GM12878 (cell line): ENCODE measurements around the gene GMCL2. TPM values are rescaled to one million over a fixed set of nuclear protein-coding genes. Genes with fewer than 3 reads are reported as not detected.
A peak's percentile ranks its signal among the peaks of the same experiment; 100 is the strongest.

Experiments
- ATAC-seq: fragments of 200-7000 bp; cut with Tn5 transposase; 3 replicates; pipeline ENCODE4 v1.9.1; 2020; ENCODE audit warnings: mild to moderate bottlenecking, moderate library complexity
- BruUV-seq: library from RNA; stranded (reverse); fragments of 400-500 nt; replicated peaks from 2 replicates; lab custom pipeline; 2021; lab: Mats Ljungman, UMichigan
- CTCF ChIA-PET: fragments of 300-600 bp; sonication (Branson Sonifier 250); formaldehyde crosslinking; extraction: SDS; loops from one replicate; lab custom pipeline; 2021; ENCODE audit warnings: inconsistent platforms; lab: Yijun Ruan, JAX
- POLR2A ChIA-PET: fragments of 350-600 bp; formaldehyde crosslinking; extraction: SDS; loops from one replicate; lab custom pipeline; 2021; ENCODE audit warnings: inconsistent platforms; lab: Charles Lee
- RAD21 ChIA-PET: fragments of 300-600 bp; sonication (Branson Sonifier 250); formaldehyde crosslinking; loops from one replicate; lab custom pipeline; 2023; ENCODE audit warnings: antibody characterized with exemption; ENCODE audit not compliant: unreplicated experiment; lab: Charles Lee
- SMC1A ChIA-PET: fragments of 300-600 bp; sonication (Branson Sonifier 250); formaldehyde crosslinking; loops from one replicate; lab custom pipeline; 2023; ENCODE audit not compliant: unreplicated experiment, uncharacterized antibody; lab: Charles Lee
- DNase-seq: peaks from one replicate; pipeline ENCODE4 v3.0.0-alpha.2; 2011; ENCODE audit warnings: low read depth, low spot score
- FAIRE-seq: peaks from 3 replicates; lab custom pipeline; 2011; peaks lifted over from hg19 to GRCh38; lab: Jason Lieb, UNC
- H2AFZ ChIP-seq: 2 replicates; pipeline ENCODE4 v1.6.0; 2011; ENCODE audit warnings: low read depth, low read length, control low read depth; ENCODE audit not compliant: control insufficient read depth
- H3K27ac ChIP-seq: 2 replicates; pipeline ENCODE4 v1.5.1; 2011; ENCODE audit warnings: control low read depth; ENCODE audit not compliant: control insufficient read depth, insufficient read depth
- H3K27me3 ChIP-seq, 2 experiments: replicated peaks in 1 of 2; 2 replicates each; pipeline versions ENCODE4 v1.6.0 to v1.6.1; 2011; ENCODE audit warnings: low read length in 1 of 2; ENCODE audit not compliant: control insufficient read depth in 2 of 2, insufficient read depth in 2 of 2
- H3K36me3 ChIP-seq, 2 experiments: 2 replicates each; pipeline ENCODE4 v1.5.1; 2011; ENCODE audit warnings: low read length in 1 of 2; ENCODE audit not compliant: control insufficient read depth in 2 of 2, insufficient read depth in 2 of 2
- H3K4me1 ChIP-seq: 2 replicates; pipeline ENCODE4 v1.6.1; 2011; ENCODE audit warnings: mild to moderate bottlenecking, low read length, moderate library complexity, mixed read lengths; ENCODE audit not compliant: control insufficient read depth, insufficient read depth
- H3K4me2 ChIP-seq: 2 replicates; pipeline ENCODE4 v1.6.0; 2011; ENCODE audit warnings: control low read depth; ENCODE audit not compliant: control insufficient read depth, insufficient read depth
- H3K4me3 ChIP-seq: fragments of 200-600 bp; sonication (generic); 2 replicates; pipeline ENCODE4 v1.5.1; 2016
- H3K79me2 ChIP-seq: 2 replicates; pipeline ENCODE4 v1.6.0; 2011; ENCODE audit warnings: low read length; ENCODE audit not compliant: control insufficient read depth, insufficient read depth
- H3K9ac ChIP-seq: 2 replicates; pipeline ENCODE4 v1.8.0; 2011; ENCODE audit warnings: low read length, control low read depth, mixed read lengths; ENCODE audit not compliant: control insufficient read depth, insufficient read depth
- H3K9me3 ChIP-seq: replicated peaks from 3 replicates; pipeline ENCODE4 v1.5.1; 2011; ENCODE audit warnings: mild to moderate bottlenecking, low read length; ENCODE audit not compliant: control insufficient read depth, insufficient read depth
- H4K20me1 ChIP-seq: 2 replicates; pipeline ENCODE4 v1.6.0; 2011; ENCODE audit not compliant: control insufficient read depth, insufficient read depth
- ATF7 ChIP-seq: fragments of 450-650 bp; IDR thresholded peaks from 2 replicates; pipeline ENCODE4 v1.6.1; 2016; ENCODE audit warnings: low read depth, mild to moderate bottlenecking
- BACH1 ChIP-seq: fragments of 450-650 bp; IDR thresholded peaks from 2 replicates; pipeline ENCODE4 v1.6.1; 2017; ENCODE audit warnings: mild to moderate bottlenecking, borderline replicate concordance
- BRCA1 ChIP-seq: IDR thresholded peaks from 2 replicates; pipeline ENCODE4 v1.6.1; 2011; ENCODE audit warnings: low read depth, low read length, improper control_type of control experiment
- CREB1 ChIP-seq: IDR thresholded peaks from 2 replicates; pipeline ENCODE4 v1.6.1; 2012; ENCODE audit warnings: low read depth, mild to moderate bottlenecking, inconsistent platforms
- FOS ChIP-seq: IDR thresholded peaks from 3 replicates; pipeline ENCODE4 v1.6.1; 2011; ENCODE audit warnings: borderline replicate concordance; ENCODE audit not compliant: insufficient read length; ENCODE audit errors: extremely low read depth
- GABPA ChIP-seq: IDR thresholded peaks from 2 replicates; pipeline ENCODE4 v1.6.1; 2014; ENCODE audit warnings: antibody characterized with exemption, low read depth, mild to moderate bottlenecking, inconsistent platforms
- HDAC2 ChIP-seq: fragments of 200-600 bp; sonication (generic); IDR thresholded peaks from 2 replicates; pipeline ENCODE4 v1.6.1; 2017
- NRF1 ChIP-seq: conservative IDR thresholded peaks from 2 replicates; pipeline ENCODE4 v1.6.1; 2011; ENCODE audit warnings: mild to moderate bottlenecking, low read depth, low read length, improper control_type of control experiment
- PAX5 ChIP-seq: IDR thresholded peaks from 2 replicates; pipeline ENCODE4 v1.6.1; 2011; ENCODE audit warnings: low read depth, low read length, borderline replicate concordance
- POLR2A ChIP-seq: IDR thresholded peaks from 2 replicates; pipeline ENCODE4 v1.6.1; 2011; ENCODE audit warnings: low read depth, mild to moderate bottlenecking, low read length
- POLR2AphosphoS5 ChIP-seq: IDR thresholded peaks from 2 replicates; pipeline ENCODE4 v1.6.1; 2011; ENCODE audit warnings: mild to moderate bottlenecking, low read length, inconsistent platforms
- RAD51 ChIP-seq: fragments of 450-650 bp; IDR thresholded peaks from 2 replicates; pipeline ENCODE4 v1.6.1; 2016; ENCODE audit warnings: moderate library complexity, mild to moderate bottlenecking, inconsistent platforms
- SMAD5 ChIP-seq: IDR thresholded peaks from 2 replicates; pipeline ENCODE4 v1.6.1; 2016; ENCODE audit warnings: antibody characterized with exemption, low read depth
- SUZ12 ChIP-seq: fragments of 200-600 bp; sonication (generic); IDR thresholded peaks from one replicate; pipeline ENCODE4 v1.6.1; 2018; ENCODE audit warnings: antibody characterized with exemption, mild to moderate bottlenecking; ENCODE audit not compliant: unreplicated experiment
- TCF3 ChIP-seq: IDR thresholded peaks from 2 replicates; pipeline ENCODE4 v1.6.1; 2012; ENCODE audit warnings: low read depth, mild to moderate bottlenecking, low read length, borderline replicate concordance; ENCODE audit not compliant: insufficient read depth
- YY1 ChIP-seq: IDR thresholded peaks from 2 replicates; pipeline ENCODE4 v1.6.1; 2011; ENCODE audit warnings: low read depth, mild to moderate bottlenecking, low read length
- ZNF622 ChIP-seq: fragments of 450-650 bp; IDR thresholded peaks from 2 replicates; pipeline ENCODE4 v1.6.1; 2017; ENCODE audit warnings: mild to moderate bottlenecking, inconsistent platforms
- WGBS: methylation state at CpG from one replicate; pipeline ENCODE4 v1.1.6; 2016; ENCODE audit warnings: low lambda C conversion rate; ENCODE audit not compliant: insufficient replicate concordance, insufficient coverage; ENCODE audit errors: missing lambda C conversion rate; 5-methylcytosine and 5-hydroxymethylcytosine counted together
- in situ Hi-C: fragments of 300-500 bp; cut with MboI; formaldehyde crosslinking; loops from 9 replicates; pipeline ENCODE4 v1.14.3; 2018; ENCODE audit warnings: mixed read lengths
- intact Hi-C: fragments of 100-400 bp; cut with micrococcal nuclease; formaldehyde crosslinking; loops from one replicate; pipeline ENCODE4 v1.14.2; 2022; ENCODE audit not compliant: unreplicated experiment
- polyA plus RNA-seq, 11 experiments: library from polyadenylated mRNA; depleted of rRNA in 4 of 11; unstranded in 6 of 11; stranded (reverse) in 5 of 11; fragments of >200 nt; fragmentation: Nextera tagmentation in 4 of 11; fragmentation: Illumina TruSeq in 1 of 11; extraction: Ambion mirVana in 4 of 11; extraction: Trizol in 1 of 11; gene quantifications; 1 replicate in 1 of 11; 2 replicates in 10 of 11; pipeline versions ENCODE4 v1.2.1 to v1.2.3, GENCODE V29; 2011 to 2016; ENCODE audit warnings: inconsistent platforms in 2 of 11, missing spikeins in 2 of 11, low read depth in 1 of 11
- total RNA-seq, 4 experiments: library from RNA; depleted of rRNA in 3 of 4; stranded (reverse); fragments of >200 nt in 3 of 4; fragmentation: Illumina TruSeq in 1 of 4; extraction: Trizol in 1 of 4; gene quantifications; 2 replicates each; pipeline versions ENCODE4 v1.2.1 to v1.2.3, GENCODE V29; 2013 to 2021
- TF ChIP-seq, protein P1 (sequence below): fragments of 450-650 bp; IDR thresholded peaks from 2 replicates; pipeline ENCODE4 v1.6.1; 2016; ENCODE audit warnings: mild to moderate bottlenecking
- TF ChIP-seq, protein P2 (sequence below): IDR thresholded peaks from 2 replicates; pipeline ENCODE4 v1.6.1; 2012; ENCODE audit warnings: low read depth, low read length, improper control_type of control experiment

GMCL2 gene
- total and polyA plus RNA-seq, 10 of the 15 experiments (the other 5 are each of a cell fraction or from before 2014, with no cell fraction given) = 0.07 TPM; not detected in 9

DNA sequence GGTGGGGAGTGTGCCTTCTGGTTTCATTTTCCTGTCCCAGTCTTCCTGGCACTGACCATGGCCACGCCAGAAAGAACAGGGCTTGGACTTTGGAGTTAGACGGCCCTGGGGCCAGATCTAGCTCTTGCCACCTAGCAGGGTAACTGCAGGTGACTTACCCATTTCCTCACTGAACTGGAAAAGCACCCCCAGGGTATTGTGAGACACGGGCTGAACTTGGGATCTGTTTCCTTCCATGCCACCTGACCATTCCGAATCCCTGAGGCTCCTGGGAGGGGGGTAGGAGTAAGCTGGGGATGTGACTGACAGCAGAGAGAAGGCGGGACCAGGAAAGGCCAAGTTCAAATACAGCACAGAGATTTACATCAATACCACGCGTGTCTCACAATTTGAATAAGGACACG, 26.6 kb upstream of the GMCL2 start:
- ChIA-PET RAD21 (no interaction called here), CTCF (interaction anchor here (0.7 to 1.2 kb wide), 3 partner anchors 9 to 17 kb away, joined by 3 read pairs; partner anchors contain the start of gene HNRNPAB)
- intact Hi-C loops (no loop called here), in situ Hi-C loops (no loop called here)
- FAIRE-seq (no peak), DNase-seq (no peak), ATAC-seq (no peak)
- no peak overlapping the region for H3K9ac ChIP-seq
- no peak overlapping the region for H3K4me2 ChIP-seq
- no peaks in the 10 kb centered on the region; the same call in none of the 2 replicates for H4K20me1 ChIP-seq
- no peak overlapping the region for H3K27ac ChIP-seq
- no peak overlapping the region for H2AFZ ChIP-seq
- TF ChIP-seq POLR2A (peak; percentile 9; the same call in 1 of the 2 replicates), TCF3 (no peak), BRCA1 (no peak), YY1 (no peak)
- TF ChIP-seq, protein P1, sequence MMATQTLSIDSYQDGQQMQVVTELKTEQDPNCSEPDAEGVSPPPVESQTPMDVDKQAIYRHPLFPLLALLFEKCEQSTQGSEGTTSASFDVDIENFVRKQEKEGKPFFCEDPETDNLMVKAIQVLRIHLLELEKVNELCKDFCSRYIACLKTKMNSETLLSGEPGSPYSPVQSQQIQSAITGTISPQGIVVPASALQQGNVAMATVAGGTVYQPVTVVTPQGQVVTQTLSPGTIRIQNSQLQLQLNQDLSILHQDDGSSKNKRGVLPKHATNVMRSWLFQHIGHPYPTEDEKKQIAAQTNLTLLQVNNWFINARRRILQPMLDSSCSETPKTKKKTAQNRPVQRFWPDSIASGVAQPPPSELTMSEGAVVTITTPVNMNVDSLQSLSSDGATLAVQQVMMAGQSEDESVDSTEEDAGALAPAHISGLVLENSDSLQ = peak; percentile 62
- TF ChIP-seq, all 136 proteins: peak for 2
- Histone ChIP-seq H3K36me3 (peaks cover 52% of the 10 kb centered on the region in 2 experiments), H3K4me1 (no peaks in the 10 kb centered on the region; the same call in 1 of the 2 replicates), H3K9me3 (no peaks in the 10 kb centered on the region), H3K4me3 (no peak overlapping the region), H3K27me3 (no peaks in the 10 kb centered on the region), H3K79me2 (peaks cover 13% of the 10 kb centered on the region)
- 78% methylated on average over 8 of the region's 8 CpGs for WGBS
- SMC1A ChIA-PET = no interaction called here
- BruUV-seq = no TSS peak
- POLR2A ChIA-PET = interaction anchor here (3.9 kb wide), 1 partner anchor 9 kb away, joined by 13 read pairs; the partner anchor contains the start of gene HNRNPAB

DNA sequence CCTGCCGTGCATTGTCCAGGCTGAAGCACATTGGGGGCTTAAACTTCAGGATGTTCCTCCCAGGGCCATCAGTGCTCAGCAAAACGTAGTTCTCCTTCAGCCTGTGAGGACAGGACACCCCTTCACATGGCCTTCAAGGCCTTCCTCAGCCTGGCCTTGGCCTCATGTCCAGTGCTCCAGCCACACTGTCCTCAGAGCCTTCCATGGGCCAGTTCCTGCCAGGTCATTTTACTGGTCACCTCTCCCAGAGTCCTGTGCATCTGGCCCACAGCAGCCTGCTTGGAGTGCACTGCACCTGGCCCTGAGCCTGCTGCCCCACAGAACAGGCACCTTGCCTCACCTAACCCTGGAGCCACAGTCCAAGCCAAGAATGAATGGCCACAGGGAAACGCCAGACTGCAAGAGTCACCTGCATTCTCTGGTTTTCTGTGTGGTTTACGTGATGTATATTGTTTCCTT, 25.9 kb upstream of the GMCL2 start:
- Histone ChIP-seq H3K27ac (no peak overlapping the region), H3K36me3 (peaks cover 52 to 53% of the 10 kb centered on the region in 2 experiments), H4K20me1 (peaks cover 2% of the 10 kb centered on the region), H3K4me1 (peaks cover under 1% of the 10 kb centered on the region), H2AFZ (no peak overlapping the region), H3K4me3 (no peak overlapping the region), H3K4me2 (no peak overlapping the region), H3K27me3 (no peaks in the 10 kb centered on the region), H3K79me2 (peaks cover 20% of the 10 kb centered on the region), H3K9ac (no peak overlapping the region), H3K9me3 (no peaks in the 10 kb centered on the region)
- intact Hi-C loops = no loop called here
- no TSS peak for BruUV-seq
- no peak for DNase-seq
- POLR2A ChIA-PET = no interaction called here
- ATAC-seq = no peak; the same call in 2 of the 3 replicates
- SMC1A ChIA-PET = no interaction called here
- RAD21 ChIA-PET = no interaction called here
- CTCF ChIA-PET = interaction anchor here (0.7 to 1.2 kb wide), 3 partner anchors 9 to 18 kb away, joined by 3 read pairs; partner anchors contain the start of gene HNRNPAB
- in situ Hi-C loops = no loop called here
- 62% methylated on average over 4 of the region's 4 CpGs for WGBS
- FAIRE-seq = no peak
- peak; percentile 80 for TF ChIP-seq POLR2A
- TF ChIP-seq NRF1 = no peak
- TF ChIP-seq GABPA = no peak
- peak; percentile 69 for TF ChIP-seq POLR2AphosphoS5
- TF ChIP-seq FOS = no peak
- no peak for TF ChIP-seq CREB1
- no peak for TF ChIP-seq HDAC2
- peak; percentile 18; the same call in 1 of the 2 replicates for TF ChIP-seq SMAD5
- TF ChIP-seq, protein P2, sequence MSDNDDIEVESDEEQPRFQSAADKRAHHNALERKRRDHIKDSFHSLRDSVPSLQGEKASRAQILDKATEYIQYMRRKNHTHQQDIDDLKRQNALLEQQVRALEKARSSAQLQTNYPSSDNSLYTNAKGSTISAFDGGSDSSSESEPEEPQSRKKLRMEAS = no peak
- no peak for TF ChIP-seq ZNF622
- no peak for TF ChIP-seq ATF7
- 0 out of 2 replicates have a peak, but pooled peaks have one; percentile 10 for TF ChIP-seq PAX5
- TF ChIP-seq BACH1 = no peak
- TF ChIP-seq SUZ12 = no peak
- TF ChIP-seq RAD51 = no peak
